Tibial artery (tissue), 4 donors: ENCODE data around the gene DDI1.

ENCODE experiments used
- DNase-seq, 2 donors: peaks; one replicate each; pipeline ENCODE4 v3.0.0-alpha.2; 2019
- H3K27ac ChIP-seq, 2 donors: fragments of 200-600 bp; sonication (generic) in 1 of 2; 1 replicate in 1 of 2; 2 replicates in 1 of 2; pipeline ENCODE4 v1.5.1; 2018 to 2019; ENCODE audit warnings: mild to moderate bottlenecking in 1 of 2
- H3K27me3 ChIP-seq, 2 donors: fragments of 200-600 bp; sonication (generic) in 1 of 2; one replicate each; pipeline versions ENCODE4 v1.5.1 to v1.6.0; 2016 to 2019
- H3K36me3 ChIP-seq, 3 donors: fragments of 200-600 bp; sonication (generic) in 2 of 3; one replicate each; pipeline ENCODE4 v1.5.1; 2016 to 2019; ENCODE audit warnings: mild to moderate bottlenecking in 2 of 3
- H3K4me1 ChIP-seq, 4 donors: fragments of 200-600 bp; sonication (generic) in 2 of 4; 1 replicate in 3 of 4; 2 replicates in 1 of 4; pipeline ENCODE4 v1.5.1; 2016 to 2019
- H3K4me3 ChIP-seq, 2 donors: fragments of 200-600 bp; sonication (generic) in 1 of 2; 1 replicate in 1 of 2; 2 replicates in 1 of 2; pipeline ENCODE4 v1.5.1; 2018 to 2019; ENCODE audit warnings: mild to moderate bottlenecking in 2 of 2
- H3K9me3 ChIP-seq, 3 donors: fragments of 200-600 bp; sonication (generic) in 1 of 3; one replicate each; pipeline ENCODE4 v1.5.1; 2016 to 2019
- intact Hi-C: fragments of 100-400 bp; cut with DNase I; formaldehyde crosslinking; loops from one replicate; pipeline ENCODE4 v1.15.0; 2023; ENCODE audit warnings: low total_unique reads
- TF ChIP-seq, protein P1 (sequence below), 2 experiments: fragments of 200-600 bp in 1 of 2; fragments of 450-650 bp in 1 of 2; IDR thresholded peaks; one replicate each; pipeline ENCODE4 v1.5.1; 2017 to 2019; ENCODE audit warnings: antibody characterized with exemption in 2 of 2, mild to moderate bottlenecking in 1 of 2, moderate library complexity in 1 of 2

The DDI1 gene

DNA sequence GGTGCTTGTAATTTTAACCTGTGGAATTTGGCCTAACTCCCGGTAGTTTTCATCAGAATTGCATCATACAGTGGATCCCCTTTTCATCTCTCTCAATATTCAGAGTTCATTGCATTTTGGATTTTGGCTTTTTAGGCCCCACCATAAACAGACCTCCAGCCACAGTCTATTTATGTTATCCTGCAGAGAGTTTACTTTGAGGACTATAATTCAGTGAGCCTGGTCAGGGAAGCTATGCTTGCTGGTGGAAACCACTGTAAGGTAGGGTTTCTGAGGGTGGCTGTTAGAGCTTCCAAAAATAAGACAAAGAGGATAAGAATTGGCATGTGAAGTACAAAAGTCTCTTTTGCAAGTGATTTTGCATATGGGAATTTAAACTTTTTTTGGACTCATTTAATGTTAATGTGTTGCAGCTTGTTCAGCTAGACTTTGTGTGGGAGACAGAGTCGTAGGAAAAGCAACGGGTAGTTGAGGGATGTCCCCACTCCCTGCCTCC, 34.8 kb upstream of the DDI1 start:
- no peak for DNase-seq
- Histone ChIP-seq H3K27me3 (no peaks in the 10 kb centered on the region), H3K4me3 (no peak overlapping the region), H3K36me3 (no peaks in the 10 kb centered on the region), H3K9me3 (no peaks in the 10 kb centered on the region), H3K27ac (no peak overlapping the region), H3K4me1 (no peaks in the 10 kb centered on the region)
- intact Hi-C loops, result no loop called here
- TF ChIP-seq, protein P1, sequence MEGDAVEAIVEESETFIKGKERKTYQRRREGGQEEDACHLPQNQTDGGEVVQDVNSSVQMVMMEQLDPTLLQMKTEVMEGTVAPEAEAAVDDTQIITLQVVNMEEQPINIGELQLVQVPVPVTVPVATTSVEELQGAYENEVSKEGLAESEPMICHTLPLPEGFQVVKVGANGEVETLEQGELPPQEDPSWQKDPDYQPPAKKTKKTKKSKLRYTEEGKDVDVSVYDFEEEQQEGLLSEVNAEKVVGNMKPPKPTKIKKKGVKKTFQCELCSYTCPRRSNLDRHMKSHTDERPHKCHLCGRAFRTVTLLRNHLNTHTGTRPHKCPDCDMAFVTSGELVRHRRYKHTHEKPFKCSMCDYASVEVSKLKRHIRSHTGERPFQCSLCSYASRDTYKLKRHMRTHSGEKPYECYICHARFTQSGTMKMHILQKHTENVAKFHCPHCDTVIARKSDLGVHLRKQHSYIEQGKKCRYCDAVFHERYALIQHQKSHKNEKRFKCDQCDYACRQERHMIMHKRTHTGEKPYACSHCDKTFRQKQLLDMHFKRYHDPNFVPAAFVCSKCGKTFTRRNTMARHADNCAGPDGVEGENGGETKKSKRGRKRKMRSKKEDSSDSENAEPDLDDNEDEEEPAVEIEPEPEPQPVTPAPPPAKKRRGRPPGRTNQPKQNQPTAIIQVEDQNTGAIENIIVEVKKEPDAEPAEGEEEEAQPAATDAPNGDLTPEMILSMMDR (IDR thresholded peaks at IDR 0.05), result no peak

DNA sequence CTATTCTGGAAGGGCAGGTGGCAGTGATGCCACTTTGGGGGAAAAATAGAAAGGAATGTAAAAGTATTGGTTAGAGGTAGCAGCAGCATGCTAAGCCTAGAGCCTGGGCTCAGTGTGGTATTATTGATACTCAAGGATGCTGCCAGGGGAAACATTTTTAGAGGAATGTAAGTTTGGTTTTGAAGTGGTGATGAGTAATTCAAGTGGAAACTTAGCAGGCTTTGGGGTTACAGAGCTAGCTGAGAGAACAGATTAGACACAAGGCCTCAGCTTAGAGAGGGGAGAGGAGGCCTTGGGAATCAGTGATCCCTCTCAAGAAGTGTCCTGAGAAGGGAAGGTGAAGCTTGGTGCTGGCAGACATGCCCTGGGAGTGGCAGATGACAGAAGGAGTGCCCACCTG, 32.9 kb upstream of the DDI1 start:
- Histone ChIP-seq H3K9me3 (no peaks in the 10 kb centered on the region), H3K4me3 (no peak overlapping the region), H3K27me3 (no peaks in the 10 kb centered on the region), H3K27ac (no peak overlapping the region), H3K4me1 (no peaks in the 10 kb centered on the region), H3K36me3 (no peaks in the 10 kb centered on the region)
- intact Hi-C loops, result no loop called here
- TF ChIP-seq, protein P1 (IDR thresholded peaks at IDR 0.05), result no peak
- no peak for DNase-seq

DNA sequence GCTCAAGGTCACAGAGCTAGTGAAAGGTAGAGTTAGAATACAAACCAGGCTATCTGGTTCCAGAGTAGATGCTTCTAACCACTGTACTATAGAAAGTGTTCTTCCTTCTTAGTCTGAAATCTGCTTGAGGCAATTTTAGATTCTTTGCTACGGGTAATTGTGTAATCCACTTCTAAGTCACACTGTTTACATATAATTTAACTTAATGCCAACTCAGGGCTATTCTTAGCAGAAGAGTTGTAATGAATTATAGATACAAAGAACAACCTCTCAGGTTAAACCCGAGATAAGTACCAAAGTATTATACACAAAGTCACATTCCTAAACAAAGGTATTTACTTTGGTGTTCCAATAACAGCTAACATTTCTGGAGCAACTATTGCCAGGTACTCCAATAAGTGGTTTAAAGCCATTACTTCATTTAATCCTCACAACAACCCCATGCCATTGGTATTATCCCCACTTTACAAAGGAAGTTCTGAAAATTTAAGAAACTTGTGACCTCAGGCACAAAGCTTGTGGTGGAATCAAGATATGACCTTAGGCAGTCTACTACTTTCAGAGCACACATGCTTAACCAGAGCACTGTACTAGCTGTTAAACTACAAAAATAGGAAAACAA, 31.1 kb upstream of the DDI1 start:
- DNase-seq, result no peak
- intact Hi-C loops, result no loop called here
- H3K4me1 ChIP-seq, result no peaks in the 10 kb centered on the region
- no peaks in the 10 kb centered on the region for H3K9me3 ChIP-seq
- no peaks in the 10 kb centered on the region for H3K27me3 ChIP-seq
- no peak overlapping the region for H3K27ac ChIP-seq
- TF ChIP-seq, protein P1 (IDR thresholded peaks at IDR 0.05), result no peak
- no peak overlapping the region for H3K4me3 ChIP-seq
- no peaks in the 10 kb centered on the region for H3K36me3 ChIP-seq

DNA sequence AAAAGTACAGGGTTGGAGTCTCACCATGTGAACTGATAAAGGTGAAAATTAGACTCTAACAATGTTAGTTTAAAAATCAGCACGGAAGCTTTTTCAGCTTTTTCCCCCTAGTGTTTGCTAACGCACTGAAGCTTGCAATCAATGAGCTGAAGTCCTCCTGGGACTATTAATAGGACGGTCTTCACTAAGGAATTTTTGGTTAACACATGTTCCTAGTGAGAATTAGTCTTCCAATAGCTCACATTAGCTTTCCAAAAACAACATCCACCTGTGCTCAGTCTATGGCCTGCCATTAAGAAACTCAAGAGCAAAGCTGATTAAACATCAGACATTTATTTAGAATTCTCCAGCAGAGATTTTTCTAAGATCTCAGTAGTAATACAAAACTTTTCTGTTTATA, 26.7 kb upstream of the DDI1 start:
- Histone ChIP-seq H3K4me1 (no peaks in the 10 kb centered on the region), H3K27ac (no peak overlapping the region), H3K27me3 (no peaks in the 10 kb centered on the region), H3K9me3 (no peaks in the 10 kb centered on the region), H3K4me3 (no peak overlapping the region), H3K36me3 (no peaks in the 10 kb centered on the region)
- TF ChIP-seq, protein P1 (IDR thresholded peaks at IDR 0.05), result no peak
- intact Hi-C loops, result no loop called here
- no peak for DNase-seq

DNA sequence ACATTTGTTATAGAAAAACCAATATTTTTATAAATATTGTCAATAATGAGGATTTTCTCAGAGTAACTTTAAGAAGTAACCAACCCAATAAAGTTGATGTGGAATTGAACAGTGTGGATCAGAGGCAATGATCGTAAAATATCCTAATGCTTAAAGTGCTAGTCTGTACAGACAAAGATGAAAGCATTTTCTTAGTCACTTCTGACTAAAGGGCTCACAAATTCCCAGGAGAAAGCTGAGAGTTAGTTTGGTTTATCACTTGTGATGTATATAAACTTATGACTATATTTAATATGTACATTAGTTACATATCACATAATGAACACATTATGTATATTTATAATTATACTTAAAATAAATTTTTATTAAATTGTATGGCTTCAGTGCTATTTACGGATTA, 25.4 kb upstream of the DDI1 start:
- TF ChIP-seq, protein P1 (IDR thresholded peaks at IDR 0.05), result no peak
- H3K27me3 ChIP-seq, result no peaks in the 10 kb centered on the region
- no peaks in the 10 kb centered on the region for H3K36me3 ChIP-seq
- no peaks in the 10 kb centered on the region for H3K4me1 ChIP-seq
- no peak overlapping the region for H3K27ac ChIP-seq
- intact Hi-C loops, result no loop called here
- no peak overlapping the region for H3K4me3 ChIP-seq
- no peaks in the 10 kb centered on the region for H3K9me3 ChIP-seq
- DNase-seq, result no peak
